Measurements from ENCODE around the gene TOR1AIP2.

GRCh38 chr1:179818743-179819173 lies 58.8 kb downstream of the TOR1AIP2 start:
- TF ChIP-seq, protein P1, sequence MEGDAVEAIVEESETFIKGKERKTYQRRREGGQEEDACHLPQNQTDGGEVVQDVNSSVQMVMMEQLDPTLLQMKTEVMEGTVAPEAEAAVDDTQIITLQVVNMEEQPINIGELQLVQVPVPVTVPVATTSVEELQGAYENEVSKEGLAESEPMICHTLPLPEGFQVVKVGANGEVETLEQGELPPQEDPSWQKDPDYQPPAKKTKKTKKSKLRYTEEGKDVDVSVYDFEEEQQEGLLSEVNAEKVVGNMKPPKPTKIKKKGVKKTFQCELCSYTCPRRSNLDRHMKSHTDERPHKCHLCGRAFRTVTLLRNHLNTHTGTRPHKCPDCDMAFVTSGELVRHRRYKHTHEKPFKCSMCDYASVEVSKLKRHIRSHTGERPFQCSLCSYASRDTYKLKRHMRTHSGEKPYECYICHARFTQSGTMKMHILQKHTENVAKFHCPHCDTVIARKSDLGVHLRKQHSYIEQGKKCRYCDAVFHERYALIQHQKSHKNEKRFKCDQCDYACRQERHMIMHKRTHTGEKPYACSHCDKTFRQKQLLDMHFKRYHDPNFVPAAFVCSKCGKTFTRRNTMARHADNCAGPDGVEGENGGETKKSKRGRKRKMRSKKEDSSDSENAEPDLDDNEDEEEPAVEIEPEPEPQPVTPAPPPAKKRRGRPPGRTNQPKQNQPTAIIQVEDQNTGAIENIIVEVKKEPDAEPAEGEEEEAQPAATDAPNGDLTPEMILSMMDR (conservative IDR thresholded peaks at IDR 0.05) = no peak
- TF ChIP-seq EZH2 (IDR thresholded peaks at IDR 0.05; ENCODE audit: low read depth) = no peak

All from PC-9 (cell line).